ENCODE measurements around the gene CEP112.

DNA sequence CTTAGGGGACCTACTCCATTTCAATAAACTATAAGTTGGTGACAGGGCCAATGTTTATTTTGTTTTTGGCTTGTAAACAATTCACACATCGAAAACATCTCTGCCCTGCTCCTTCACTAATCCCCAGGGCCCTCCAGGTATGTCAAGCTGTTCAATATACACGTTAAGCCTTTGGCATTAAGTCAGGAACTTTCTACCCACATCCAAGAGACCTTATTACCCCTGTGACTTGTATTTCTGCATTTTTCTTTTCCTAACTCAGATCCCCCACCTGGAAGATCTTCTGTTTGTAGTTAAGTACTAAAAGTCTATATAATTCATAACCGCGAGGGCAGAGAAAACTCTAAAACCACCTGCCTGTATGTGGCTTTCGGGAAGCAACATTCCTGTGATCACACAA lies 523.7 kb downstream of the CEP112 start:
- no peak for TF ChIP-seq FOXM1 (IDR thresholded peaks at IDR 0.05; ENCODE audit: borderline replicate concordance)
- no peak for TF ChIP-seq SP1 (IDR thresholded peaks at IDR 0.05)
- TF ChIP-seq SUZ12 (IDR thresholded peaks at IDR 0.05) = no peak
- TF ChIP-seq BHLHE40 (IDR thresholded peaks at IDR 0.05; ENCODE audit: borderline replicate concordance) = no peak
- no peak for TF ChIP-seq FOXA1 (IDR thresholded peaks at IDR 0.05)
- no peak for TF ChIP-seq HDGF (IDR thresholded peaks at IDR 0.05; ENCODE audit: borderline replicate concordance)

All from HEK293T (cell line).